GM12872 (cell line): Measurements from ENCODE around the gene PLXNB2.

Experiments
- TF ChIP-seq, protein P1 (sequence below): IDR thresholded peaks from 3 replicates; pipeline ENCODE4 v1.5.1; 2011; ENCODE audit warnings: low read depth, mild to moderate bottlenecking, low read length, moderate library complexity; ENCODE audit not compliant: insufficient read depth

Gene PLXNB2

DNA sequence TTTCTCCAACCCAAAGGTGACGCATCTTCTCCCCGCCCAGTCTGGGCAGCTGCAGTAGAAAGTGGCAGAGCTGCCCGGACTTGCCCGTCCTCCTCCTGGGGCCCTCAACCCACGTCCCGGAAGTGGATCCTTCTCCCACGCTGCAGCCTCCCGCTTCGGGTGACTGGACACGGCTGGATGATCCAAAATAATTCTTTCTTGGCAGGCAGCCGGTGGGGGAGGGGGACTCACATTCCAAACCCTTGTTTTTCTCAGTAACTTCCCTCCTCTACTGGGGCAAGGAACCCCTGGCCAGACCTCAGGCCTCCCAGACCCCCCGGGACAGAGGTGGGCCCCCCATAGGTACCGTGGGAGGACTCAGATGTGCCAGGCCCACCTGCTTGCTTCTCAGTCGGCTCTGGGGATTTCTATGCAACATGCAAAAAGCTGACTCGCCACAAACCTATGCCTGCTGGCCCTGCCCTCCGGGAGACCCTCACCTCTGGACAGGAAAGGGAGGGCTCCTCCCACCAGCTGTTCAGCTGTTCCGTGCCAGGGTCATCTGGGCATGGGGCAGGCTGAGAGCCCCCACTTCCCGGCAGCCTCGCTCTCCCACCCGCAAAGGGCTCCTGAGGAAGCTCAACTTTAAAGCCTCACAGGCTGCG lies 1.4 kb downstream of the PLXNB2 start:
- TF ChIP-seq, protein P1, sequence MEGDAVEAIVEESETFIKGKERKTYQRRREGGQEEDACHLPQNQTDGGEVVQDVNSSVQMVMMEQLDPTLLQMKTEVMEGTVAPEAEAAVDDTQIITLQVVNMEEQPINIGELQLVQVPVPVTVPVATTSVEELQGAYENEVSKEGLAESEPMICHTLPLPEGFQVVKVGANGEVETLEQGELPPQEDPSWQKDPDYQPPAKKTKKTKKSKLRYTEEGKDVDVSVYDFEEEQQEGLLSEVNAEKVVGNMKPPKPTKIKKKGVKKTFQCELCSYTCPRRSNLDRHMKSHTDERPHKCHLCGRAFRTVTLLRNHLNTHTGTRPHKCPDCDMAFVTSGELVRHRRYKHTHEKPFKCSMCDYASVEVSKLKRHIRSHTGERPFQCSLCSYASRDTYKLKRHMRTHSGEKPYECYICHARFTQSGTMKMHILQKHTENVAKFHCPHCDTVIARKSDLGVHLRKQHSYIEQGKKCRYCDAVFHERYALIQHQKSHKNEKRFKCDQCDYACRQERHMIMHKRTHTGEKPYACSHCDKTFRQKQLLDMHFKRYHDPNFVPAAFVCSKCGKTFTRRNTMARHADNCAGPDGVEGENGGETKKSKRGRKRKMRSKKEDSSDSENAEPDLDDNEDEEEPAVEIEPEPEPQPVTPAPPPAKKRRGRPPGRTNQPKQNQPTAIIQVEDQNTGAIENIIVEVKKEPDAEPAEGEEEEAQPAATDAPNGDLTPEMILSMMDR = no peak

DNA sequence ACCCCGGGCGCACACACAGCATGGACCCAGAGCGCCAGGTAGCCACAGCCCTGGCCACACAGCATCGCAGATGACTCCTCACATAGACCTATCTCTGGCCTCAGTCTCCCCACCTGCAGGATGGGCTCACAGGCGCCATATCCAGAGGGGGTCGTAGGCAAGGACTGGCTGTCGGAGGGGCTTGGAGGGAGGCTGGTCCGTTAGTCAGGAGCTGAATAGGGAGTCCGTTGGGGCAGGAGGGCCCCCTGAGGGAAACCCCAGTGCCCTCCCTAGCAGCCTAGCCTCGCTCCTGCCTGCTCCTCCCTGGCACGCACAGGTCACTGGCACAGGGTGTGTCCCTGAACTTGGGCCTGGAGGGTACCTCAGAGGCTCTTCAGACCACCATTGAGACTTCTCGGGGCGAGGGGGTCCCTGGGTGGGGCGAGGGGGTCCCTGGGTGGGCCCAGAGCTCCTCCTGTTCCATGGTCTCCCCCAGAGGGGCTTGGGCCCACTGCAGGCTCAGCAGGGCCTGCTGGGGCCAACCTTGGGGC lies 2.0 kb downstream of the PLXNB2 start:
- TF ChIP-seq, protein P1 = no peak

DNA sequence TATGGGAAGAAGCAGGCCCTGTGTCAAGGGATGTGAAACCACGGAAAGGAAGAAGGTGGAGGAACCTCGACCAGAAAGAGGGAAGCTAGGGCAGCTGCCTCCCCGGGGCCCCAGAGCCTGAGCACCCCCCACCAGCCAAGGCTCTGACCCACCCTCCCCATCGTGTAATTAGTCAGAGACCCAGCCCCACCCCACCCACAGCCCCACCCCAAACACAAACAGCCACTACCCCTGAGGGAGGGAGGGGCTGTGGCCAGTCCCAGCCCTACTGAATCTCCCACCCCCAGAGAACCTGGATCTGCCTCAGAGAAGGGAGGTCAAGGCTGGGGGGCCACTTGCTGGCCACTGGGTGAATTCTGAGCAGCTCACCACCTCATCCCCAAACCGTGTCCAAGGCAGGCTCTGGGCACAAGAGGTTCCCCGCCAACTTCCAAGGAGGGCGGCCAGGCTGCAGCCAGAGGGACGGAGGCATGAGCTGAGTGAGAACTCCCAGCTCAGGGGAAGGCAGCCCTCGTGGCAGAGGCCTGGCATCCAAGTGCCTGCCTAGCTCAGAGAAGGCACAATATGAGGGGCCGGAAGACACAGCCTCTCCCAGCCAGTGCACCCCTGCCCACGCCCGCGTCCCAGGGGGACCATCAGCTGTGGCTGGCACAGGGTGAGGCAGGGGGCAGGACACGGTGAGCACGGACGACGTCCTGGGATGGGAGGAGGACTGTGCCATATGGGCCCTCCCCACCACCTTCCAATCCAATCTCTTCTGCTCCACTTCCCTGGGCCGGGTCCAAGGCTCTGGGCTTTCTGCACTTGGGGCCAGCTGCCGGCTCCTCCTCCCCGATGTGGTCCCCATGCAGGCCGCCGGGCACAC lies 2.7 kb downstream of the PLXNB2 start:
- TF ChIP-seq, protein P1 = no peak

DNA sequence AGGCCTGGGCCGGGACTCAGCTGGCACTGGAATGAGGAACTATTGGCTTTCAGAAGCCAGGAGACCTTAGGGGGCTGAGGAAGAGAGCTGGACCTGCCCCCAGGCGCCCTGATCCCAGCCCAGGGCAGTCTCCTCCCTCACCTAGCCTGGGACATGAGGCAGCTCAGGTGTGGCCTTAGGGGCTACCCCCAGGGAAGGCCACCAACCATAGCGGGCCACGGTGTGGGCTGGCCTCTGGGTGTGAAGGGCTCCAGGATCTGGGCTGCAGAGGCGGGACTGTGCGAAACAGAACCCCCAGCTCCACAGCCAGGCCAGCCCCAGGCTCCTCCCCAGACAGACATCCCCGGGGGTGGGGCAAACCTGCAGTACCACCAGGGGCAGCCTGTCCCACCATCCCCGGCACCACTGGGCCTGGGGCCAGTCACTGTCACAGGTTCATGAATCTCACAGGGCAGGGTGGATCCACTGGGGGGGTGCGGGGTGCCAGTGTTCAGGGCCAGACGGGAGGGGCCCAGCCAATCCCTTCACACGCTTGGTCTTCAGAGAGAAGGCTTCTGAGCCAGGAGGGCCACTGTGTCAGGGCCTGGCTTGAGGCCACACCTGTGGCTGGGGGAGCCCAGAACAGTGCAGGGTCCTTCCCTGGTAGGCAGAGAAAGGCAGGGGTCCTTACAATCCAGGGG lies 3.5 kb downstream of the PLXNB2 start:
- TF ChIP-seq, protein P1 = 0 out of 3 replicates have a peak, but pooled peaks have one; percentile 5

DNA sequence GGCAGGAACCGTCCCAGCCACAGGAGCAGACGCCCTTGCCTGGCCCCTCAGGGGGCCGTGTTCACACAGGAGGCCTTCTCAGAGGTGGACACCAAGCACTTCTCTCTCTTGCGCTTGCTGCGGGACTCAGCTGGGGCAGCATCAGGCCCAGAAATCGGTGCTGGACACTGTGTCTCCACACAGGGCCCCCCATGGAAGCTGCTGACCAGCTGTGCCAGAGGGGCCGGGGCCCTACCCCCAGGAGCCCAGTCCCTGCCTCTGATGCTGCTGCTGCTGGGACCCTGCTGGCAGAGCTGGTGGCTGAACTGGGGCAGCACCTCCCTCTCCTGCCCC lies 4.0 kb downstream of the PLXNB2 start:
- TF ChIP-seq, protein P1 = no peak

DNA sequence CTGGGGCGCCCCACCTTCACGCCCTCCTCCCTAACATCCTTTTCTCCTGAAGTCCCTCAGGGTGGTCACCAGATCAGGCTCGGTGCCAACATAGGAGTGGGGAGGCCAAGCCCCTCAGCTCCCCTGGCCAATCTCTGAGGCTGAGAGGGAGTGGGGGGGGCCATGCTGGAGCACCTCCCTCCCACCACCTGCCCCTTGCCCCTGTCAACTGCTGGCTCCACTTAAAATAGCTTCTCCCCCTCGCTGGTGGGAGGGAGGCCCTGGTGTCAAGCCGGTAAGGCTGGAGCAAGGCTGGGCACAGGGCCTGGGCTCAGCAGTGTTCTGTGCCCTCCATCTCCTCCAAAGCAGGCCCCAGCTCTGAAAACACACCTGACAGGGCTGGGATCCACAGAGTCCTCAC lies 4.9 kb downstream of the PLXNB2 start:
- TF ChIP-seq, protein P1 = no peak

DNA sequence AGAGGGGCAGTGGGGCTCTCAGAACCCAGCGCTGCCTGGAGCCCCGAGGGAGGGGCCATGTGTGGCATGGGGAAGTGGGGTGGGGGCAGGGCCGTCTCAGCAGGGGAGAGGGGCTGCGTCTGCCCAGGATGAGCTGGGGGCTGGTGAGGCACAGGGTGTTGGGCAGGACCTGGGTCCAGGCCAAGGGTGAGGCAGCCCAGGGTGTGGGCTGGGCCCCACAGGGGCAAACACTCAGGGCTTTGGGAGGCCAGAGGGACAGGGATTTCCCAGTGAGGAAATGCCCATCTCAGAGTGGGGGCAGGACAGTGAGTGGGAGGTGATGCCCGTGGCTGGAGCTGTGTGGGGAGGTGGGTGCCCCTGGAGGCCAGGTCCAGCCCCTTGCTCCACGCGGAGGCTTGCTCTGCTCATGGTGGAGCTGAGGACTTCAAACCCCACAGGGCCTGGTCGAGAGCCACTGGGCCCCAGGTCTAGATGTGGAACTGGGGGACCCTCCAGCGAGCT lies 5.4 kb downstream of the PLXNB2 start:
- TF ChIP-seq, protein P1 = no peak
